AG09309 (cell line): ENCODE measurements around the gene HTT.

Experiments
- DNase-seq: peaks from one replicate; pipeline ENCODE4 v3.0.0-alpha.2; 2010; ENCODE audit warnings: low read depth
- H3K4me3 ChIP-seq: 2 replicates; pipeline ENCODE4 v1.5.1; 2011; ENCODE audit warnings: mild to moderate bottlenecking, low read depth, low read length, moderate library complexity; ENCODE audit not compliant: control insufficient read depth
- TF ChIP-seq, protein P1 (sequence below): IDR thresholded peaks from 2 replicates; pipeline ENCODE4 v1.5.1; 2011; ENCODE audit warnings: mild to moderate bottlenecking, low read depth, low read length, inconsistent platforms; ENCODE audit not compliant: insufficient read depth, control insufficient read depth; ENCODE audit errors: missing control alignments

The HTT gene

DNA sequence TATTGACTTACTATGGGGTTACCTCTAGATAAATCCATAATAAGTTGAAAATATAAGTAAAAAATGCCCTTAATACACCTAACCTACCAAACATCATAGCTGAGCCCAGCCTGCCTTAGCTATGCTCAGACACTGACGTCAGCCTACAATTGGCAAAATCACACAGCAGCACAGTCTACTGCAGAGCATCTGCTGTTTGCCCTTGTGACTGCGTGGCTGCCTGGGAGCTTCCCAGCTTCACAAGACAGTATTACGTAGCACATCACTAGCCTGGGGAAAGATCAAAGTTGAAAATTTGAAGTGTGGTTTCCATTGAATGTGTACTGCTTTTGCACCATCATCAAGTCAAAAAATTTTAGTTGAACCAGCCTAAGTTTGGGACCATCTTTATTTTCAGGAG, 8.9 kb upstream of the HTT start:
- TF ChIP-seq, protein P1, sequence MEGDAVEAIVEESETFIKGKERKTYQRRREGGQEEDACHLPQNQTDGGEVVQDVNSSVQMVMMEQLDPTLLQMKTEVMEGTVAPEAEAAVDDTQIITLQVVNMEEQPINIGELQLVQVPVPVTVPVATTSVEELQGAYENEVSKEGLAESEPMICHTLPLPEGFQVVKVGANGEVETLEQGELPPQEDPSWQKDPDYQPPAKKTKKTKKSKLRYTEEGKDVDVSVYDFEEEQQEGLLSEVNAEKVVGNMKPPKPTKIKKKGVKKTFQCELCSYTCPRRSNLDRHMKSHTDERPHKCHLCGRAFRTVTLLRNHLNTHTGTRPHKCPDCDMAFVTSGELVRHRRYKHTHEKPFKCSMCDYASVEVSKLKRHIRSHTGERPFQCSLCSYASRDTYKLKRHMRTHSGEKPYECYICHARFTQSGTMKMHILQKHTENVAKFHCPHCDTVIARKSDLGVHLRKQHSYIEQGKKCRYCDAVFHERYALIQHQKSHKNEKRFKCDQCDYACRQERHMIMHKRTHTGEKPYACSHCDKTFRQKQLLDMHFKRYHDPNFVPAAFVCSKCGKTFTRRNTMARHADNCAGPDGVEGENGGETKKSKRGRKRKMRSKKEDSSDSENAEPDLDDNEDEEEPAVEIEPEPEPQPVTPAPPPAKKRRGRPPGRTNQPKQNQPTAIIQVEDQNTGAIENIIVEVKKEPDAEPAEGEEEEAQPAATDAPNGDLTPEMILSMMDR, result no peak
- DNase-seq, result no peak
- no peak overlapping the region for H3K4me3 ChIP-seq

DNA sequence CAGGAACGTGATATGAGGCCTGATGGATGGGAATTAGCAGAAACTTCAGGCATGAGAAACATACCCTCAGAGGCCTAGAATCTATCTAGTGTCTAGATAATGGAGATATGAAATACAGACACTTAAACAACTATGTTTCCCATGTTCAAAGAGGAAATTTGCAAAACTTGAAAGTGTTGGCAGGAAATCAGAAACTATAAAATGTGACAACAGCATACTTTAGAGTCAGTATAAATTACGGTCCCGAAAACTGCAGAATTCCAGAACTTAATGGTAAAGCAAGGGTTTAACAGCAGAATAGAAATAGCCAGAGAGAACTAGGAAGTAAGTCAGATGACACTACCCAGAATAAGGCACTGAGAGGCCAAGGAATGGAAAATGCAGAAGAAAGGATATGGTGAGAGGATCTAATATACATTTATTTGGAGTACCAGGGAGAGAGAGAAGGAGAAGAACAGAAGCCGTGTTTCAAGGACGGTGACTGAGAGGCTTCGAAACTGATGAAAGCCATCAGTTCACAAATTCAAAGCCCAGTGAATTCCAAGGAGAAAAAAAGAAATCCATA, 7.6 kb upstream of the HTT start:
- TF ChIP-seq, protein P1, result no peak
- DNase-seq, result no peak
- no peak overlapping the region for H3K4me3 ChIP-seq

- no peak overlapping the region for H3K4me3 ChIP-seq
- TF ChIP-seq, protein P1, result no peak
- no peak for DNase-seq
Observed at GRCh38 chr4:3067473-3068001, 6.9 kb upstream of the HTT start.

- TF ChIP-seq, protein P1, result no peak
- DNase-seq, result no peak
- H3K4me3 ChIP-seq, result no peak overlapping the region
Observed at GRCh38 chr4:3069661-3070199, 4.8 kb upstream of the HTT start.

- H3K4me3 ChIP-seq, result no peak overlapping the region
- DNase-seq, result no peak
- TF ChIP-seq, protein P1, result no peak
Observed at GRCh38 chr4:3070709-3071500, 3.6 kb upstream of the HTT start.

DNA sequence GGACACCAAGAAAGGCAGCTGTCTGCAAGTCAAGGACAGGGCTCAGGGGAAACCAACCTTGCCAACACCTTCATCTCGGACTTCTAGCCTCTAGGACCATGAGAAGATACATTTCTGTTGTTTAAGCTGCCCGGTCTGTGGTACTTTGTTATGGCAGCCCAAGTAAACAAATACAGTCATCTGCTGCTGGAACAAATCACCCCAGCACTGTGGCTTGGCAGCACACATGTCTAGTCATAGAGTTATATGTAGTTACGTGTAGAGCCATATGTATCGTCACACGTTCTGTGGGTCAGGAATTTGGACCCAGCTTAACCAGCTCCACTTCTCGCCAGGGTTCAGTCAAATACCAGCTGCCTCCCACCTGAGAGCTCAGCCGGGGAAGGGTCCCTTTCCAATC, 2.7 kb upstream of the HTT start:
- no peak for DNase-seq
- H3K4me3 ChIP-seq, result no peak overlapping the region

More for the DNA sequence above, 2.7 kb upstream of the HTT start:
- TF ChIP-seq, protein P1, result no peak
